ENCODE results near the gene LIN7C. TPM values are rescaled to one million over a fixed set of nuclear protein-coding genes. Genes with fewer than 3 reads are reported as not detected.

Gene LIN7C
- polyA plus RNA-seq, 3 donors: 7.3 to 24.0 (median 18.9) TPM

DNA sequence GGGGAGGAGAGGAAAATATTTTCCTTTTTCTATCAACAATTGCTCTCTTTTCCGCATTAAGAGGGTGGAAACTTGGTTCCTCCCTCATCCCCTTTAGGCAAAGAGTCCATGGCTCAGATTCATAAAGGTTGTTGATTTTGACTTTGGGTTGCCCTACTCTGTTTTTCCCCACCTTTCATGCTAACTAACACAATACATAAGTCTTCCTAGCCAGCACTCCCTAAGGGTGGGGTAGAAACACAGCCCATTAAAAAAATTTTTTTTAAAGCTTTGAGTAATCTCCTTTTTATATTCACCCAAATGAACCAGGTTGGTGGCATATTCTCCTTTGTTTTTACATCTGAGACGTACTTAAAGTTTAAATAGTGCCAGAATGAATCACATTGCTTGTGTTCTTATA lies 20.0 kb upstream of the LIN7C start:
- H3K9ac ChIP-seq (ENCODE audit: insufficient read depth, low read length, poor library complexity, severe bottlenecking): no peak overlapping the region
- no peaks in the 10 kb centered on the region for H3K79me2 ChIP-seq (ENCODE audit: insufficient read depth, low read length)
- H3K4me1 ChIP-seq (ENCODE audit: control insufficient read depth in 1 of 2, insufficient read depth in 2 of 2, low read length in 2 of 2): no peaks in the 10 kb centered on the region
- Mint-ChIP-seq H3K9me3 (no peaks in the 10 kb centered on the region), H3K4me3 (no peak overlapping the region), H3K27ac (no peak overlapping the region), H3K27me3 (ENCODE audit: low read depth in 3 of 3) (no peaks in the 10 kb centered on the region), H3K36me3 (no peaks in the 10 kb centered on the region), H3K4me1 (no peaks in the 10 kb centered on the region)
- H3K4me3 ChIP-seq (replicated peaks in 1 of 3; ENCODE audit: low read depth in 2 of 3, low read length in 3 of 3): no peak overlapping the region
- TF ChIP-seq, protein P1, sequence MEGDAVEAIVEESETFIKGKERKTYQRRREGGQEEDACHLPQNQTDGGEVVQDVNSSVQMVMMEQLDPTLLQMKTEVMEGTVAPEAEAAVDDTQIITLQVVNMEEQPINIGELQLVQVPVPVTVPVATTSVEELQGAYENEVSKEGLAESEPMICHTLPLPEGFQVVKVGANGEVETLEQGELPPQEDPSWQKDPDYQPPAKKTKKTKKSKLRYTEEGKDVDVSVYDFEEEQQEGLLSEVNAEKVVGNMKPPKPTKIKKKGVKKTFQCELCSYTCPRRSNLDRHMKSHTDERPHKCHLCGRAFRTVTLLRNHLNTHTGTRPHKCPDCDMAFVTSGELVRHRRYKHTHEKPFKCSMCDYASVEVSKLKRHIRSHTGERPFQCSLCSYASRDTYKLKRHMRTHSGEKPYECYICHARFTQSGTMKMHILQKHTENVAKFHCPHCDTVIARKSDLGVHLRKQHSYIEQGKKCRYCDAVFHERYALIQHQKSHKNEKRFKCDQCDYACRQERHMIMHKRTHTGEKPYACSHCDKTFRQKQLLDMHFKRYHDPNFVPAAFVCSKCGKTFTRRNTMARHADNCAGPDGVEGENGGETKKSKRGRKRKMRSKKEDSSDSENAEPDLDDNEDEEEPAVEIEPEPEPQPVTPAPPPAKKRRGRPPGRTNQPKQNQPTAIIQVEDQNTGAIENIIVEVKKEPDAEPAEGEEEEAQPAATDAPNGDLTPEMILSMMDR (IDR thresholded peaks at IDR 0.05): no peak
- H4K20me1 ChIP-seq (ENCODE audit: insufficient read depth, low read length): no peaks in the 10 kb centered on the region
- H3K9me3 ChIP-seq (replicated peaks in 1 of 2; ENCODE audit: control insufficient read depth in 1 of 2, insufficient read depth in 1 of 2, low read length in 2 of 2): no peaks in the 10 kb centered on the region
- no peak overlapping the region for H3K27ac ChIP-seq (ENCODE audit: low read depth in 1 of 2, low read length in 2 of 2)
- 100% methylated on average over 1 of the region's 2 CpGs for WGBS (ENCODE audit: insufficient coverage)
- no peaks in the 10 kb centered on the region for H3K27me3 ChIP-seq (ENCODE audit: control insufficient read depth in 2 of 2, insufficient read depth in 2 of 2, low read length in 2 of 2)
- DNase-seq: no peak
- intact Hi-C loops (cut with micrococcal nuclease): no loop called here
- no peaks in the 10 kb centered on the region for H3K36me3 ChIP-seq (replicated peaks in 1 of 2; ENCODE audit: control insufficient read depth in 1 of 2, insufficient read depth in 2 of 2, low read length in 2 of 2)
- no peak overlapping the region for H2AFZ ChIP-seq (ENCODE audit: insufficient read depth, low read depth, low read length, poor library complexity, severe bottlenecking)
- no peak overlapping the region for H3K4me2 ChIP-seq (replicated peaks; ENCODE audit: extremely low read depth, low read length, poor library complexity, severe bottlenecking)

DNA sequence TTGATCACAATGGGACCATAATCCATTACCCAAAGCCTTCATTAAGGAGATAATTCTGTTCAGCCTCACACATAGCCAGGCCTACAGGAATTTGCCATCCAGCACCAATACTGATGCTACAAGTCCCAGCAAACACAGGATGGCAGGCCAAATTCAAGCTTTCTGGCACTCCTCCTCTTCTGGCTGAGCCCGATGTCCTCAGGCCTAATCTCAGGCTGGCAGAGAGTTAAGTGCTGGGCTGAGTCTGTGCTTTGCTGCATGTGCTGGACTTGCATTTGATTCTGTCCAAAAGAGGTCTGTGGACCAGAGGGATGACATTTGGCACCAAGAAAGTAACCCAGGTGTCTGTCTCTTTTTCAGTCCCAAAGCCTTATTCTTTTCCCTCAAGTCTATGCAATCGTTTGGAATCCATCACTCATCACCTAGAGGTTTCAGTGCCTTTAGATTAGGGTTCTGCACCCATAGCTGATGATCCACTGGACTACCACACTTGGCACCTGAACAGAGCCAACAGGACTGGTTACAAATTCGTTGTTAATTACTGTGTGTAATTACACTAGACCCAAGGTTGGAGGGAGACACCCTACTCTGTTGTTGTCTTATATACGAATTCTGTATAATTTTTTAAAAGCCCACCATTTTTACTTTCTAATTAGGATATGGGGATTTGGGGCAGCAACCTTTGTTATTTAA lies 19.4 kb upstream of the LIN7C start:
- Histone ChIP-seq H3K4me2 (replicated peaks; ENCODE audit: extremely low read depth, low read length, poor library complexity, severe bottlenecking) (no peak overlapping the region), H3K4me3 (replicated peaks in 1 of 3; ENCODE audit: low read depth in 2 of 3, low read length in 3 of 3) (no peak overlapping the region), H3K9ac (ENCODE audit: insufficient read depth, low read length, poor library complexity, severe bottlenecking) (no peak overlapping the region), H3K27ac (ENCODE audit: low read depth in 1 of 2, low read length in 2 of 2) (no peak overlapping the region), H4K20me1 (ENCODE audit: insufficient read depth, low read length) (no peaks in the 10 kb centered on the region), H3K9me3 (replicated peaks in 1 of 2; ENCODE audit: control insufficient read depth in 1 of 2, insufficient read depth in 1 of 2, low read length in 2 of 2) (no peaks in the 10 kb centered on the region), H3K36me3 (replicated peaks in 1 of 2; ENCODE audit: control insufficient read depth in 1 of 2, insufficient read depth in 2 of 2, low read length in 2 of 2) (no peaks in the 10 kb centered on the region), H2AFZ (ENCODE audit: insufficient read depth, low read depth, low read length, poor library complexity, severe bottlenecking) (no peak overlapping the region), H3K79me2 (ENCODE audit: insufficient read depth, low read length) (no peaks in the 10 kb centered on the region), H3K27me3 (ENCODE audit: control insufficient read depth in 2 of 2, insufficient read depth in 2 of 2, low read length in 2 of 2) (no peaks in the 10 kb centered on the region), H3K4me1 (ENCODE audit: control insufficient read depth in 1 of 2, insufficient read depth in 2 of 2, low read length in 2 of 2) (no peaks in the 10 kb centered on the region)
- Mint-ChIP-seq H3K27ac (no peak overlapping the region), H3K4me3 (no peak overlapping the region), H3K27me3 (ENCODE audit: low read depth in 3 of 3) (no peaks in the 10 kb centered on the region), H3K9me3 (no peaks in the 10 kb centered on the region), H3K4me1 (no peaks in the 10 kb centered on the region), H3K36me3 (no peaks in the 10 kb centered on the region)
- 84% methylated on average over 2 of the region's 4 CpGs for WGBS (ENCODE audit: insufficient coverage)
- intact Hi-C loops (cut with micrococcal nuclease): no loop called here
- no peak for DNase-seq
- TF ChIP-seq, protein P1 (IDR thresholded peaks at IDR 0.05): no peak
